Heart right ventricle (tissue), 16 donors: ENCODE results near the gene LGR6. TPM values are rescaled to one million over a fixed set of nuclear protein-coding genes. Genes with fewer than 3 reads are reported as not detected.
"Not testable (repeated sequence)": the region's sequence is repeated elsewhere in the genome, so short reads cannot be mapped to it uniquely, and the experiment has no call there.

Experiments
- ATAC-seq, 8 donors: fragments of 200-7000 bp; cut with Tn5 transposase; one replicate each; pipeline ENCODE4 v1.9.1; 2020; ENCODE audit warnings: mild to moderate bottlenecking in 8 of 8, moderate library complexity in 8 of 8, moderate number of reproducible peaks in 1 of 8
- DNase-seq, 2 donors: peaks; one replicate each; pipeline ENCODE4 v3.0.0-alpha.2; 2020
- H3K27ac ChIP-seq, 10 donors: fragments of 200-600 bp; sonication (generic) in 2 of 10; one replicate each; pipeline versions ENCODE4 v1.5.0 to v1.8.0; 2020 to 2022; ENCODE audit warnings: mild to moderate bottlenecking in 3 of 10
- H3K27me3 ChIP-seq, 7 donors: fragments of 200-600 bp; one replicate each; pipeline ENCODE4 v1.8.0; 2021 to 2022; ENCODE audit warnings: mild to moderate bottlenecking in 2 of 7
- H3K36me3 ChIP-seq, 9 donors: fragments of 200-600 bp; sonication (generic) in 1 of 9; one replicate each; pipeline versions ENCODE4 v1.5.0 to v1.8.0; 2020 to 2022; ENCODE audit warnings: mild to moderate bottlenecking in 2 of 9
- H3K4me1 ChIP-seq, 9 donors: fragments of 200-600 bp; sonication (generic) in 1 of 9; one replicate each; pipeline versions ENCODE4 v1.5.0 to v1.8.0; 2020 to 2022; ENCODE audit warnings: mild to moderate bottlenecking in 4 of 9
- H3K4me3 ChIP-seq, 10 donors: fragments of 200-600 bp; sonication (generic) in 2 of 10; one replicate each; pipeline versions ENCODE4 v1.5.0 to v1.8.0; 2020 to 2022; ENCODE audit warnings: mild to moderate bottlenecking in 7 of 10, moderate library complexity in 2 of 10
- H3K9me3 ChIP-seq, 11 donors: fragments of 200-600 bp in 10 of 11; sonication (generic) in 2 of 11; one replicate each; pipeline versions ENCODE4 v1.5.0 to v1.8.0; 2013 to 2022; ENCODE audit warnings: mild to moderate bottlenecking in 2 of 11, control low read depth in 1 of 11, moderate library complexity in 1 of 11
- WGBS, 2 donors: extraction: QIAGEN DNeasy Blood & Tissue Kit; methylation state at CpG; one replicate each; pipeline ENCODE4 v1.1.7; 2013; ENCODE audit warnings: inconsistent platforms in 1 of 2; 5-methylcytosine and 5-hydroxymethylcytosine counted together
- intact Hi-C, 10 donors: fragments of 100-400 bp; cut with DNase I; formaldehyde crosslinking; loops; one replicate each; pipeline versions ENCODE4 v1.11.1 to v1.14.2; 2022
- polyA plus RNA-seq, 2 donors: library from polyadenylated mRNA; stranded (reverse); fragments of 200-250 nt; gene quantifications; one replicate each; pipeline ENCODE4 v1.2.3, GENCODE V29; 2013
- total RNA-seq, 10 donors: library from RNA; stranded (reverse); fragmentation: NEBNext Ultra II Directional in 3 of 10; extraction: Animal tissue kit (Norgen Biotek cat#: 25700) in 3 of 10; gene quantifications; one replicate each; pipeline versions ENCODE4 v1.2.1 to v1.2.4, GENCODE V29; 2021 to 2023
- TF ChIP-seq, protein P1 (sequence below), 9 donors: fragments of 200-600 bp; sonication (generic) in 2 of 9; IDR thresholded peaks; one replicate each; pipeline versions ENCODE4 v1.5.0 to v1.8.0; 2021 to 2022; ENCODE audit warnings: antibody characterized with exemption in 9 of 9, mild to moderate bottlenecking in 5 of 9, moderate library complexity in 1 of 9
- donor health status: Arrhythmogenic right ventricular cardiomyopathy.
- donor health status: ischemic (EF 13 %, LVEDD 7.1; RV severe dilation, severe dysfunction).
- donor health status: healthy with polysubstance abuse.
- donor health status: DM: no; HTN: yes; CAD: no.
- donor health status: DM: no; HTN: no; CAD: no.
- donor health status: ischemic (EF 25% LVEDD 6.9; RV normal size, moderate dysfunction).
- donor health status: ischemic (EF 25% LVEDD 5.7; RV mildly dilated, moderate dysfunction).
- donor health status: healthy.
- donor health status: DM: yes; HTN: yes; CAD: no.
- donor health status: Ischemic cardiomyopathy.
- donor health status: ischemic (EF 35%, LVEDD 5.7; RV mildly dilated, moderate dysfunction).
- donor health status: nonischemic (EF 11% LVEDD 7.7; RV severe dilation, severe dysfunction).
- donor health status: DM: yes; HTN: yes; CAD: no.
- donor health status: PGD.
- donor health status: ischemic (EF 29% LVEDD 5.4; RV normal size, mild dysfunction).
- donor health status: nonischemic (EF 23%, LVEDD 6.1; RV moderate dilation, normal function).

The LGR6 gene
- total and polyA plus RNA-seq, 12 donors: 0.19 to 13.5 (median 2.2) TPM

DNA sequence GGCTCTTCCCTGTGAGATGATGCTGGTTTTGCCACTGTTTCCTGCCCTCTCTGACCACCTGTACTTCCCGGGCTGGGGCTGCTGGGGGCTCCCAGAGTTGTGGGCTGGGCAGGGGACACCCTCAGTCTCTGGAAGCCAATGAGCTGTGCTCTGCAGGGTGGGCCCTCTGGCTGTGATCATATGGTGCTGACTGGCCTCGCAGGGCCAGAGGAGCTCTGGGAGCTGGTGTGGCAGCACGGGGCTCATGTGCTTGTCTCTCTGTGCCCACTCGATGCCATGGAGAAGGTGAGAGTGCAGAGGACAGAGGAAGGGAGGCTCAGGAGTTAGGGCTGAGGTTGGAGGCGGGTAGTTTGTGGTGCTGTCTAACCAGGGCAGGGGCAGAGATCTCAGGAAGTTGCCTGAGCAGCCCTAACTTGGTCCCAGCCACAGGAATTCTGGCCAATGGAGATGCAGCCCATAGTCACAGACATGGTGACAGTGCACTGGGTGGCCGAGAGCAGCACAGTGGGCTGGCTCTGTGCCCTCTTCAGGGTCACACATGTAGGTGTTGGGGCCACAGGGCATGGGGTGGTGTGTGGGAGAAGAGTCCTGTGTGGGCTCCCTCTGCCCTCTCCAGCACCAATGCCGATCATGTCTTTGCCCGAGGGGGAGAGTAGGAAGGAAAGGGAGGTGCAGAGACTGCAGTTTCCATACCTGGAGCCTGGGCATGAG, 5.7 kb upstream of the LGR6 start:
- peak in 1 of 8 donors; percentile 9 for ATAC-seq
- TF ChIP-seq, protein P1, sequence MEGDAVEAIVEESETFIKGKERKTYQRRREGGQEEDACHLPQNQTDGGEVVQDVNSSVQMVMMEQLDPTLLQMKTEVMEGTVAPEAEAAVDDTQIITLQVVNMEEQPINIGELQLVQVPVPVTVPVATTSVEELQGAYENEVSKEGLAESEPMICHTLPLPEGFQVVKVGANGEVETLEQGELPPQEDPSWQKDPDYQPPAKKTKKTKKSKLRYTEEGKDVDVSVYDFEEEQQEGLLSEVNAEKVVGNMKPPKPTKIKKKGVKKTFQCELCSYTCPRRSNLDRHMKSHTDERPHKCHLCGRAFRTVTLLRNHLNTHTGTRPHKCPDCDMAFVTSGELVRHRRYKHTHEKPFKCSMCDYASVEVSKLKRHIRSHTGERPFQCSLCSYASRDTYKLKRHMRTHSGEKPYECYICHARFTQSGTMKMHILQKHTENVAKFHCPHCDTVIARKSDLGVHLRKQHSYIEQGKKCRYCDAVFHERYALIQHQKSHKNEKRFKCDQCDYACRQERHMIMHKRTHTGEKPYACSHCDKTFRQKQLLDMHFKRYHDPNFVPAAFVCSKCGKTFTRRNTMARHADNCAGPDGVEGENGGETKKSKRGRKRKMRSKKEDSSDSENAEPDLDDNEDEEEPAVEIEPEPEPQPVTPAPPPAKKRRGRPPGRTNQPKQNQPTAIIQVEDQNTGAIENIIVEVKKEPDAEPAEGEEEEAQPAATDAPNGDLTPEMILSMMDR (IDR thresholded peaks at IDR 0.05): no peak
- no peak overlapping the region for H3K4me3 ChIP-seq
- no peaks in the 10 kb centered on the region for H3K36me3 ChIP-seq
- no peak overlapping the region for H3K27ac ChIP-seq
- 62 to 76% methylated on average over 8 of the region's 8 CpGs for WGBS, 2 donors
- no peak for DNase-seq
- no peaks in the 10 kb centered on the region for H3K9me3 ChIP-seq
- peaks cover 0 to 8% (median 0%) of the 10 kb centered on the region in 9 donors for H3K4me1 ChIP-seq
- intact Hi-C loops: loop anchor here in 9 of 10 donors (2.0 to 5.0 kb wide), 5 partner anchors 125 to 531 kb away; no protein-coding TSS in a partner anchor
- peaks cover 0 to 21% (median 8%) of the 10 kb centered on the region in 7 donors for H3K27me3 ChIP-seq

DNA sequence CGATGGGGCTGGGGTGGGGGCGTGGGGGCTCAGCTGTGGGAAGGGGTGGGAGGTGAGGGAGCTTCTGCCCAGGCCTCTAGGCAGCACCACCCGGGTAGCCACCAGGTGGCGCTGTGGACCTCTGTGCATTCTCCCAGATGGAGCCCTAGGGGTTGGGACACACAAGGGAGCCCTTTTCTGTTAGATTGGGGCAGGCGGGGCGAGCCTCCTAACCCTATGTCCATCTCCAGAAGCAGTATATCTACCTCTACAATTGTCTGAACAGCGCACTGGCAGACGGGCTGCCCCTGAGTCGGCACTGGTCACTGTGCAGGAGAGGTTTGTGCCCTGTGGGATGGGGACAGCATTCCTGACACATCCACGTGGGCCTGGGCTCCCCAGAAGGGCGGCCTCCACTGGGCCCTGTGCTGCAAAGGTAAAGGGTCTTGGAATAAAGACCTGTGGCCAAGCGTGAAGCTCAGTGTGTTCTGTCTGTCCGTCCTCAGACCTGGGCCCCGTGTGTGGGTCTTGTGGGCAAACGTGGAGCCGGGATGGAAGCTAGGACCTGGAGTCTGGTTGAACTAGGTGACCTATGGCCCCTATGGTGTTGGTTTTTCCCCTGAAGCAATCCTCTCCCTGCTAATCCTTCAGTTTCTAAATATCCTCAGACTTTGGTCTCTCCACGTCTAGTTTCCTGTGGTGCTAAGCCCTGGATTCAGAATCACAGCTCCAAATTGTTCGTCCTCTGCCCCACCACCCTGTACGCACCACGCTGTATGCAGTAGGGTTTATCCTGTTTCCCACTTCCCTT, 4.4 kb upstream of the LGR6 start:
- H3K27ac ChIP-seq: no peak overlapping the region
- TF ChIP-seq, protein P1 (IDR thresholded peaks at IDR 0.05): peak; percentile 76 to 88 (median 86)
- no peaks in the 10 kb centered on the region for H3K36me3 ChIP-seq
- intact Hi-C loops: loop anchor here in 9 of 10 donors (2.0 to 5.0 kb wide), 5 partner anchors 124 to 530 kb away; no protein-coding TSS in a partner anchor
- H3K4me1 ChIP-seq: peaks cover 0 to 14% (median 6%) of the 10 kb centered on the region in 9 donors
- ATAC-seq (peak; percentile 60 to 81 (median 68)), DNase-seq (peak; percentile 62 to 82)
- WGBS, 2 donors: 53% methylated on average over 20 of the region's 20 CpGs
- H3K9me3 ChIP-seq: no peaks in the 10 kb centered on the region
- H3K4me3 ChIP-seq: no peak overlapping the region
- peaks cover 0 to 32% (median 20%) of the 10 kb centered on the region in 7 donors for H3K27me3 ChIP-seq

DNA sequence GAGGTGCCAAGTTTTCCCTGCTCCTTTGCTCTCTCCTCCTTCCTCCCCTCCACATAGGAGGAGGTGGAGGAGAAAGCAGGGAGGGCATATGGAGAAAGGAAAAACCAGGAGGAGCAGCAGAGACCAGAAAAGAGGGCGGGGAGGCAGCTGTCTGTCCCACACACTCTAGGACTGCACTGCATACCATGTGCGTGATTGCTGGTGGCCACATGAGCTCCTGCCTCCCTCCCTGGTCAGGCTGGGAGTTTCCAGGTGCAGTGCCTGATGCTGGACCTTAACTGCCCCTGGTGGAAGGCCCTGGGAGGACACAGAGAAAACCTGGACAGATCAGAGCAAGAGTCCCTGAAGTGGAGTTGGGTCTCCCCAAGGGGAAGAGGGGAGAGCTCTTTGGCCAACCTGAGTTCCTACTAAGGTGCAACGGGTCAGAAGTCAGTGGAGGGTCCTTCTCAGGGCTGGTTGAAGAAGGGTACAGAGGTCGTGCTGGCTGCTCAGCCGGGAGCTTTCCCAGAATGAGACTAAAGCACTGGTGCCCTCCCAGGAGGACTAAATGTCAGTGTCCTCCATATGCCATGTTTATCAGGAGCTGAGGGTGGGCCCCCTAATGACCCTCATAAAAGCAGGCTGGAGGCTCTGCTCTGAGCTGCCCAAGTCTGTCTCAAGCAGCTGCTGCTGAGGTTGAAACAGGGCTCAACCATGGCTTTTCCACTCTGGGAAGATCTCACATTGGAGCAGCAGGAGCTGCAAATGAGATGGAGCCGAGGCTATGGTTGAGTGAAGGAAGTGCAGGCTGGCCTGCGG, 3.5 kb upstream of the LGR6 start:
- Histone ChIP-seq H3K27me3 (peaks cover 0 to 35% (median 24%) of the 10 kb centered on the region in 7 donors), H3K9me3 (no peaks in the 10 kb centered on the region), H3K4me1 (peaks cover 0 to 11% (median 6%) of the 10 kb centered on the region in 9 donors), H3K36me3 (no peaks in the 10 kb centered on the region), H3K4me3 (no peak overlapping the region), H3K27ac (no peak overlapping the region)
- DNase-seq: no peak
- intact Hi-C loops: loop anchor here in 9 of 10 donors (2.0 to 5.0 kb wide), 5 partner anchors 123 to 529 kb away; no protein-coding TSS in a partner anchor
- no peak for ATAC-seq
- TF ChIP-seq, protein P1 (IDR thresholded peaks at IDR 0.05): no peak
- WGBS, 2 donors: 74 to 89% methylated on average over 7 of the region's 7 CpGs

DNA sequence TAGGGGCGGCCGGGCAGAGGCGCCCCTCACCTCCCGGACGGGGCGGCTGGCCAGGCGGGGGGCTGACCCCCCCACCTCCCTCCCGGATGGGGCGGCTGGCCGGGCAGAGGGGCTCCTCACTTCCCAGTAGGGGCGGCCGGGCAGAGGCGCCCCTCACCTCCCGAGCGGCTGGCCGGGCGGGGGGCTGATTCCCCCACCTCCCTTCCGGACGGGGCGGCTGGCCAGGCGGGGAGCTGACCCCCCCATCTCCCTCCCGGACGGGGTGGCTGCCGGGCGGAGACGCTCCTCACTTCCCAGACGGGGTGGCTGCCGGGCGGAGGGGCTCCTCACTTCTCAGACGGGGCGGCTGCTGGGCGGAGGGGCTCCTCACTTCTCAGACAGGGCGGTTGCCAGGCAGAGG, 2.2 kb upstream of the LGR6 start:
- intact Hi-C loops: loop anchor here in 2 of 10 donors (5.0 kb wide), 2 partner anchors 126 to 526 kb away; no protein-coding TSS in a partner anchor
- H3K36me3 ChIP-seq, H3K9me3 ChIP-seq, DNase-seq, H3K4me3 ChIP-seq, H3K27ac ChIP-seq, ATAC-seq: not testable (repeated sequence)
- 83 to 89% methylated on average over 11 to 15 of the region's 33 CpGs for WGBS, 2 donors
- peaks cover 0 to 11% (median 6%) of the 10 kb centered on the region in 9 donors for H3K4me1 ChIP-seq
- peaks cover 0 to 34% (median 24%) of the 10 kb centered on the region in 7 donors for H3K27me3 ChIP-seq
